Measurements from ENCODE around the gene MLLT10.

MLLT10 gene

GRCh38 chr10:21533467-21534279, at the start of gene MLLT10:
Gene MLLT10 (plus strand): TSS chr10:21534232. CDS start chr10:21534645, 413 bp downstream.
- Histone ChIP-seq H3K9ac (ENCODE audit: low read length) (peak within 1 kb of the TSS; percentile 95), H3K27me3 (ENCODE audit: control insufficient read depth, insufficient read depth, low read length) (no peaks in the 10 kb centered on the region), H3K36me3 (ENCODE audit: control insufficient read depth, insufficient read depth, low read length) (peaks cover 22% of the 10 kb centered on the region), H3K9me3 (ENCODE audit: control insufficient read depth, insufficient read depth, low read depth, low read length) (no peaks in the 10 kb centered on the region), H3K4me3 (ENCODE audit: low read depth, low read length) (peak within 1 kb of the TSS; percentile 85), H3K27ac (ENCODE audit: low read depth, low read length) (peak within 1 kb of the TSS; percentile 96), H3K4me1 (ENCODE audit: control insufficient read depth, insufficient read depth, low read length) (peaks cover 48% of the 10 kb centered on the region)

GRCh38 chr10:21487416-21488180, 46.4 kb upstream of the MLLT10 start:
- Histone ChIP-seq H3K9ac (ENCODE audit: low read length) (no peak overlapping the region), H3K4me1 (ENCODE audit: control insufficient read depth, insufficient read depth, low read length) (no peaks in the 10 kb centered on the region), H3K27ac (ENCODE audit: low read depth, low read length) (no peak overlapping the region), H3K4me3 (ENCODE audit: low read depth, low read length) (no peak overlapping the region), H3K27me3 (ENCODE audit: control insufficient read depth, insufficient read depth, low read length) (no peaks in the 10 kb centered on the region), H3K9me3 (ENCODE audit: control insufficient read depth, insufficient read depth, low read depth, low read length) (no peaks in the 10 kb centered on the region), H3K36me3 (ENCODE audit: control insufficient read depth, insufficient read depth, low read length) (no peaks in the 10 kb centered on the region; the same call in 1 of the 2 replicates)

GRCh38 chr10:21488246-21488956, 45.6 kb upstream of the MLLT10 start:
- no peak overlapping the region for H3K27ac ChIP-seq (ENCODE audit: low read depth, low read length)
- no peaks in the 10 kb centered on the region; the same call in 1 of the 2 replicates for H3K36me3 ChIP-seq (ENCODE audit: control insufficient read depth, insufficient read depth, low read length)
- H3K4me1 ChIP-seq (ENCODE audit: control insufficient read depth, insufficient read depth, low read length): no peaks in the 10 kb centered on the region; the same call in 1 of the 2 replicates
- no peak overlapping the region for H3K4me3 ChIP-seq (ENCODE audit: low read depth, low read length)
- no peaks in the 10 kb centered on the region for H3K9me3 ChIP-seq (ENCODE audit: control insufficient read depth, insufficient read depth, low read depth, low read length)
- no peaks in the 10 kb centered on the region for H3K27me3 ChIP-seq (ENCODE audit: control insufficient read depth, insufficient read depth, low read length)
- no peak overlapping the region for H3K9ac ChIP-seq (ENCODE audit: low read length)

GRCh38 chr10:21488957-21489446, 45.0 kb upstream of the MLLT10 start:
- Histone ChIP-seq H3K4me1 (ENCODE audit: control insufficient read depth, insufficient read depth, low read length) (peaks cover 4% of the 10 kb centered on the region), H3K27me3 (ENCODE audit: control insufficient read depth, insufficient read depth, low read length) (no peaks in the 10 kb centered on the region), H3K36me3 (ENCODE audit: control insufficient read depth, insufficient read depth, low read length) (no peaks in the 10 kb centered on the region; the same call in 1 of the 2 replicates), H3K4me3 (ENCODE audit: low read depth, low read length) (no peak overlapping the region), H3K27ac (ENCODE audit: low read depth, low read length) (no peak overlapping the region), H3K9ac (ENCODE audit: low read length) (no peak overlapping the region), H3K9me3 (ENCODE audit: control insufficient read depth, insufficient read depth, low read depth, low read length) (no peaks in the 10 kb centered on the region)

GRCh38 chr10:21490028-21490710, 43.9 kb upstream of the MLLT10 start:
- Histone ChIP-seq H3K9me3 (ENCODE audit: control insufficient read depth, insufficient read depth, low read depth, low read length) (no peaks in the 10 kb centered on the region), H3K36me3 (ENCODE audit: control insufficient read depth, insufficient read depth, low read length) (no peaks in the 10 kb centered on the region; the same call in 1 of the 2 replicates), H3K27me3 (ENCODE audit: control insufficient read depth, insufficient read depth, low read length) (no peaks in the 10 kb centered on the region), H3K4me1 (ENCODE audit: control insufficient read depth, insufficient read depth, low read length) (peaks cover 10% of the 10 kb centered on the region), H3K27ac (ENCODE audit: low read depth, low read length) (no peak overlapping the region), H3K9ac (ENCODE audit: low read length) (no peak overlapping the region), H3K4me3 (ENCODE audit: low read depth, low read length) (no peak overlapping the region)

- Histone ChIP-seq H3K27me3 (ENCODE audit: control insufficient read depth, insufficient read depth, low read length) (no peaks in the 10 kb centered on the region), H3K9ac (ENCODE audit: low read length) (no peak overlapping the region), H3K4me1 (ENCODE audit: control insufficient read depth, insufficient read depth, low read length) (peaks cover 10% of the 10 kb centered on the region), H3K9me3 (ENCODE audit: control insufficient read depth, insufficient read depth, low read depth, low read length) (no peaks in the 10 kb centered on the region), H3K4me3 (ENCODE audit: low read depth, low read length) (no peak overlapping the region), H3K27ac (ENCODE audit: low read depth, low read length) (no peak overlapping the region), H3K36me3 (ENCODE audit: control insufficient read depth, insufficient read depth, low read length) (no peaks in the 10 kb centered on the region; the same call in 1 of the 2 replicates)
These were observed 43.3 kb upstream of the MLLT10 start for GRCh38 chr10:21490711-21491105.

- no peaks in the 10 kb centered on the region for H3K9me3 ChIP-seq (ENCODE audit: control insufficient read depth, insufficient read depth, low read depth, low read length)
- no peaks in the 10 kb centered on the region; the same call in 1 of the 2 replicates for H3K36me3 ChIP-seq (ENCODE audit: control insufficient read depth, insufficient read depth, low read length)
- H3K9ac ChIP-seq (ENCODE audit: low read length): no peak overlapping the region
- no peak overlapping the region for H3K27ac ChIP-seq (ENCODE audit: low read depth, low read length)
- peaks cover 10% of the 10 kb centered on the region for H3K4me1 ChIP-seq (ENCODE audit: control insufficient read depth, insufficient read depth, low read length)
- H3K4me3 ChIP-seq (ENCODE audit: low read depth, low read length): no peak overlapping the region
- H3K27me3 ChIP-seq (ENCODE audit: control insufficient read depth, insufficient read depth, low read length): no peaks in the 10 kb centered on the region
These were observed 41.6 kb upstream of the MLLT10 start for GRCh38 chr10:21492421-21492820.

GRCh38 chr10:21493784-21494183, 40.2 kb upstream of the MLLT10 start:
- peaks cover 12% of the 10 kb centered on the region for H3K27me3 ChIP-seq (ENCODE audit: control insufficient read depth, insufficient read depth, low read length)
- H3K9me3 ChIP-seq (ENCODE audit: control insufficient read depth, insufficient read depth, low read depth, low read length): no peaks in the 10 kb centered on the region
- H3K4me3 ChIP-seq (ENCODE audit: low read depth, low read length): peak overlapping the region; percentile 87
- peak overlapping the region; percentile 98 for H3K9ac ChIP-seq (ENCODE audit: low read length)
- no peak overlapping the region for H3K27ac ChIP-seq (ENCODE audit: low read depth, low read length)
- no peaks in the 10 kb centered on the region for H3K36me3 ChIP-seq (ENCODE audit: control insufficient read depth, insufficient read depth, low read length)
- H3K4me1 ChIP-seq (ENCODE audit: control insufficient read depth, insufficient read depth, low read length): peaks cover 21% of the 10 kb centered on the region

- Histone ChIP-seq H3K9ac (ENCODE audit: low read length) (peak overlapping the region; percentile 98), H3K4me3 (ENCODE audit: low read depth, low read length) (peak overlapping the region; percentile 87), H3K9me3 (ENCODE audit: control insufficient read depth, insufficient read depth, low read depth, low read length) (no peaks in the 10 kb centered on the region), H3K27me3 (ENCODE audit: control insufficient read depth, insufficient read depth, low read length) (peaks cover 18% of the 10 kb centered on the region), H3K36me3 (ENCODE audit: control insufficient read depth, insufficient read depth, low read length) (no peaks in the 10 kb centered on the region), H3K4me1 (ENCODE audit: control insufficient read depth, insufficient read depth, low read length) (peaks cover 27% of the 10 kb centered on the region), H3K27ac (ENCODE audit: low read depth, low read length) (peak overlapping the region; percentile 34; the same call in 1 of the 2 replicates)
These were observed 39.6 kb upstream of the MLLT10 start for GRCh38 chr10:21494191-21495001.
